MM.1S (cell line): ENCODE measurements around the gene DPPA5.

ENCODE experiments used
- DNase-seq: peaks from one replicate; pipeline ENCODE4 v3.0.0-alpha.2; 2015
- H2AFZ ChIP-seq: fragments of 300-600 bp; sonication (generic); 2 replicates; pipeline ENCODE4 v1.6.0; 2016; ENCODE audit warnings: antibody characterized with exemption, low read length
- H3F3A ChIP-seq: fragments of 300-600 bp; sonication (generic); 2 replicates; pipeline ENCODE4 v1.6.1; 2016; ENCODE audit warnings: mild to moderate bottlenecking, antibody characterized with exemption, low read length, moderate library complexity, mixed read lengths; ENCODE audit not compliant: insufficient read depth
- H3K27ac ChIP-seq: fragments of 300-600 bp; sonication (generic); 2 replicates; pipeline ENCODE4 v1.5.1; 2016; ENCODE audit warnings: mild to moderate bottlenecking, low read length
- H3K27me3 ChIP-seq: fragments of 300-600 bp; sonication (generic); replicated peaks from 2 replicates; pipeline ENCODE4 v1.6.0; 2016; ENCODE audit warnings: low read length; ENCODE audit not compliant: insufficient read depth
- H3K36me3 ChIP-seq: fragments of 300-600 bp; sonication (generic); replicated peaks from 2 replicates; pipeline ENCODE4 v1.6.1; 2016; ENCODE audit warnings: mild to moderate bottlenecking, low read length, mixed read lengths; ENCODE audit not compliant: insufficient read depth
- H3K4me1 ChIP-seq: fragments of 300-600 bp; sonication (generic); 2 replicates; pipeline ENCODE4 v1.6.1; 2016; ENCODE audit warnings: low read length, mixed read lengths
- H3K4me2 ChIP-seq: fragments of 300-600 bp; sonication (generic); 2 replicates; pipeline ENCODE4 v1.6.0; 2016; ENCODE audit warnings: low read depth, low read length
- H3K4me3 ChIP-seq: fragments of 300-600 bp; sonication (generic); 2 replicates; pipeline ENCODE4 v1.5.1; 2016; ENCODE audit warnings: low read length, mixed read lengths
- H3K79me2 ChIP-seq: fragments of 300-600 bp; sonication (generic); 2 replicates; pipeline ENCODE4 v1.6.1; 2016; ENCODE audit warnings: mixed run types, low read length, mixed read lengths
- H3K9ac ChIP-seq: fragments of 300-600 bp; sonication (generic); 2 replicates; pipeline ENCODE4 v1.6.1; 2016; ENCODE audit warnings: low read length, mixed read lengths
- H3K9me2 ChIP-seq: fragments of 300-600 bp; sonication (generic); replicated peaks from 2 replicates; pipeline ENCODE4 v1.6.1; 2016; ENCODE audit warnings: mild to moderate bottlenecking, low read length, mixed read lengths; ENCODE audit not compliant: insufficient read depth
- H3K9me3 ChIP-seq: fragments of 300-600 bp; sonication (generic); replicated peaks from 2 replicates; pipeline ENCODE4 v1.6.1; 2016; ENCODE audit warnings: mild to moderate bottlenecking, low read length, mixed read lengths; ENCODE audit not compliant: insufficient read depth
- H4K20me1 ChIP-seq: fragments of 300-600 bp; sonication (generic); 2 replicates; pipeline ENCODE4 v1.6.1; 2016; ENCODE audit warnings: mild to moderate bottlenecking, low read length, moderate library complexity, mixed read lengths; ENCODE audit not compliant: insufficient read depth
- EZH2 ChIP-seq: fragments of 300-600 bp; sonication (generic); optimal IDR thresholded peaks from 2 replicates; pipeline ENCODE3; 2017; ENCODE audit warnings: low read depth, mild to moderate bottlenecking, antibody characterized with exemption, low read length, mixed read lengths
- EZH2phosphoT487 ChIP-seq: fragments of 300-600 bp; sonication (generic); IDR thresholded peaks from 2 replicates; pipeline ENCODE4 v1.6.1; 2018; ENCODE audit warnings: antibody characterized with exemption, low read length
- TF ChIP-seq, protein P1 (sequence below): fragments of 300-600 bp; sonication (generic); IDR thresholded peaks from 2 replicates; pipeline ENCODE4 v1.5.1; 2016; ENCODE audit warnings: antibody characterized with exemption, low read length, mixed read lengths

Gene DPPA5

DNA sequence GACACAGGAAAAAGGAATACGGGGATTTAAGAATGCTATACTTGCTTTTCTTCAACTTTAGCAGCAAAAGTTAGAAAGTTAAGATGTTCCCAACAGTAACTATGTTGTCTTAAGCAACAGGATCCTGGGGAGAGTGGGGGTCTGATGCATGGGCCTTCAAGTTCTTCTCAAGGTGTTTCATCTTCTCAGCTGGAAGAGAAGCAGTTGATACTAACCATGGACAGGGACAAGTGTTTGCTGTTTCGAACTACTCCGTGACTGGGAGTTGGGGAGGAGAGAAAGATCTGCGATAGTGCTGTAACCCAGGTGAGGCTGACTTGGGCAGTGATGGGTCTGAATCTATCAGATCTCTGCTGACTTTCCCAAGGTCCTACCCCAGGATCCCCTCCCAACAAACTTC, 14.6 kb upstream of the DPPA5 start:
- Histone ChIP-seq H3K4me2 (no peak overlapping the region), H2AFZ (no peak overlapping the region), H4K20me1 (no peaks in the 10 kb centered on the region)

DNA sequence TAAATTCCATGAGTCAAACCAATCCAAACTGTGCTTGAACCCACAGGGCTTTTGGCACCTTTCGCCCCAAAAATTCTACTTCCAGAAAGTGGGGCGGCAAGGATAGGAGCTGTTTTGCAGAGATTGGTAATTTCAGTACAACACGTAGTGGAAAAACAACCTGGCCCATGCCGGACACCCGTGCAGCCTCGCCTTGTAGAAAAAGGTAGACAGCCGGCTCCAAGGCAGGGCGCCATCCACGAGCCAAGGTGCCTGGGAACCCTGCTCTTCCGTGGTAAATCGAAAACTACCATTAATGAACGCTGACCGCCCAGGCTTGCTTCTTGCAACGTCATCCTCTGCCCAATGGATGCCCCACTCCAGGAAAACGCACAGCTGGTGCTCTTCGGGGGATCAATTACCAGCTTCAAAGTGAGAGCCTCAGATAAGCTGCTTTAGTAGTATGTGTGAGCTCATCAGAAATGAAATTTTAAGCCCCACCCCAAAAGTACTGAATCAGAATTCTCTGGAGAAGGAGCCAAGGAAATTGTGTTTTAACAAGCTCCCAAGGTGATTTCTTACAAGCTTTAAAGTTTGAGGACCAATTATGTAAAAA, 13.8 kb upstream of the DPPA5 start:
- no peaks in the 10 kb centered on the region for H3K4me1 ChIP-seq

More for the DNA sequence above, 14.6 kb upstream of the DPPA5 start:
- H3K36me3 ChIP-seq: no peaks in the 10 kb centered on the region
- H3K79me2 ChIP-seq: no peaks in the 10 kb centered on the region
- H3K4me3 ChIP-seq: no peak overlapping the region
- H3K9ac ChIP-seq: no peak overlapping the region
- no peak for DNase-seq
- TF ChIP-seq, protein P1, sequence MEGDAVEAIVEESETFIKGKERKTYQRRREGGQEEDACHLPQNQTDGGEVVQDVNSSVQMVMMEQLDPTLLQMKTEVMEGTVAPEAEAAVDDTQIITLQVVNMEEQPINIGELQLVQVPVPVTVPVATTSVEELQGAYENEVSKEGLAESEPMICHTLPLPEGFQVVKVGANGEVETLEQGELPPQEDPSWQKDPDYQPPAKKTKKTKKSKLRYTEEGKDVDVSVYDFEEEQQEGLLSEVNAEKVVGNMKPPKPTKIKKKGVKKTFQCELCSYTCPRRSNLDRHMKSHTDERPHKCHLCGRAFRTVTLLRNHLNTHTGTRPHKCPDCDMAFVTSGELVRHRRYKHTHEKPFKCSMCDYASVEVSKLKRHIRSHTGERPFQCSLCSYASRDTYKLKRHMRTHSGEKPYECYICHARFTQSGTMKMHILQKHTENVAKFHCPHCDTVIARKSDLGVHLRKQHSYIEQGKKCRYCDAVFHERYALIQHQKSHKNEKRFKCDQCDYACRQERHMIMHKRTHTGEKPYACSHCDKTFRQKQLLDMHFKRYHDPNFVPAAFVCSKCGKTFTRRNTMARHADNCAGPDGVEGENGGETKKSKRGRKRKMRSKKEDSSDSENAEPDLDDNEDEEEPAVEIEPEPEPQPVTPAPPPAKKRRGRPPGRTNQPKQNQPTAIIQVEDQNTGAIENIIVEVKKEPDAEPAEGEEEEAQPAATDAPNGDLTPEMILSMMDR: no peak
- TF ChIP-seq EZH2phosphoT487 (no peak), EZH2 (no peak)
- H3K9me3 ChIP-seq: no peaks in the 10 kb centered on the region
- no peak overlapping the region for H3K27ac ChIP-seq
- H3F3A ChIP-seq: no peaks in the 10 kb centered on the region
- no peaks in the 10 kb centered on the region for H3K4me1 ChIP-seq
- H3K9me2 ChIP-seq: no peaks in the 10 kb centered on the region
- no peaks in the 10 kb centered on the region for H3K27me3 ChIP-seq

DNA sequence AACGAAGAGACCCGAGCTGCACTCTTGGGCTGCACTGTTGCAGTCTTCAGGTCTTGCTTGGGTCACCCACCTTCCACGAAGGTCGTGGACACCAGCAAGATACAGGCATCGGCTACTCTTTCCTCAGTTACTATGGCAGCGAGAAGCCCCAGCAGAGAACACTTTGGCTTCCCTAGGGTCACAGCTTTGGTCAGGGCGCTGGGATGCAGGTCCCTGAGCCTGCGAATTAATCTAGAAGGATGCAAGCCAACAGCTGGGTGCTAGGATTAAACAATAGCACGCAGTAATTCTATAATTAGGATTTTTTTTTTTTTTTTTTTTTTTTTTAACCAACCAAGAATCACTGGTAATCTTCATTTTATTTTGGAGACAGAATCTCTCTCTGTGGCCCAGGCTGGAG, 10.5 kb upstream of the DPPA5 start:
- Histone ChIP-seq H3K79me2 (no peaks in the 10 kb centered on the region), H3K9ac (no peak overlapping the region), H3K27me3 (no peaks in the 10 kb centered on the region), H2AFZ (no peak overlapping the region), H3K36me3 (no peaks in the 10 kb centered on the region), H3K9me2 (no peaks in the 10 kb centered on the region), H3K4me1 (no peaks in the 10 kb centered on the region), H3K27ac (no peak overlapping the region), H3K4me3 (no peak overlapping the region), H3F3A (no peaks in the 10 kb centered on the region), H3K9me3 (no peaks in the 10 kb centered on the region), H4K20me1 (no peaks in the 10 kb centered on the region), H3K4me2 (no peak overlapping the region)
- TF ChIP-seq EZH2phosphoT487 (no peak), EZH2 (no peak)
- TF ChIP-seq, protein P1: no peak
- no peak for DNase-seq

More for the DNA sequence above, 13.8 kb upstream of the DPPA5 start:
- Histone ChIP-seq H3K9me2 (no peaks in the 10 kb centered on the region), H3K9ac (no peak overlapping the region), H3K4me3 (no peak overlapping the region), H3K27ac (no peak overlapping the region), H3K4me2 (no peak overlapping the region), H4K20me1 (no peaks in the 10 kb centered on the region), H3K36me3 (no peaks in the 10 kb centered on the region), H3K27me3 (no peaks in the 10 kb centered on the region), H3F3A (no peaks in the 10 kb centered on the region), H3K9me3 (no peaks in the 10 kb centered on the region), H2AFZ (no peak overlapping the region), H3K79me2 (no peaks in the 10 kb centered on the region)
- TF ChIP-seq, protein P1: no peak
- TF ChIP-seq EZH2: no peak
- no peak for TF ChIP-seq EZH2phosphoT487
- no peak for DNase-seq
